ENCODE data around the gene MYO1G.
"Not testable (repeated sequence)": the region's sequence is repeated elsewhere in the genome, so short reads cannot be mapped to it uniquely, and the experiment has no call there.

Gene MYO1G

GRCh38 chr7:44999245-45000092 lies 20.7 kb upstream of the MYO1G start:
- peak; percentile 99 for DNase-seq (ENCODE audit: low read depth)

GRCh38 chr7:44998153-44998871 lies 19.5 kb upstream of the MYO1G start:
- DNase-seq (ENCODE audit: low read depth): no peak

DNA sequence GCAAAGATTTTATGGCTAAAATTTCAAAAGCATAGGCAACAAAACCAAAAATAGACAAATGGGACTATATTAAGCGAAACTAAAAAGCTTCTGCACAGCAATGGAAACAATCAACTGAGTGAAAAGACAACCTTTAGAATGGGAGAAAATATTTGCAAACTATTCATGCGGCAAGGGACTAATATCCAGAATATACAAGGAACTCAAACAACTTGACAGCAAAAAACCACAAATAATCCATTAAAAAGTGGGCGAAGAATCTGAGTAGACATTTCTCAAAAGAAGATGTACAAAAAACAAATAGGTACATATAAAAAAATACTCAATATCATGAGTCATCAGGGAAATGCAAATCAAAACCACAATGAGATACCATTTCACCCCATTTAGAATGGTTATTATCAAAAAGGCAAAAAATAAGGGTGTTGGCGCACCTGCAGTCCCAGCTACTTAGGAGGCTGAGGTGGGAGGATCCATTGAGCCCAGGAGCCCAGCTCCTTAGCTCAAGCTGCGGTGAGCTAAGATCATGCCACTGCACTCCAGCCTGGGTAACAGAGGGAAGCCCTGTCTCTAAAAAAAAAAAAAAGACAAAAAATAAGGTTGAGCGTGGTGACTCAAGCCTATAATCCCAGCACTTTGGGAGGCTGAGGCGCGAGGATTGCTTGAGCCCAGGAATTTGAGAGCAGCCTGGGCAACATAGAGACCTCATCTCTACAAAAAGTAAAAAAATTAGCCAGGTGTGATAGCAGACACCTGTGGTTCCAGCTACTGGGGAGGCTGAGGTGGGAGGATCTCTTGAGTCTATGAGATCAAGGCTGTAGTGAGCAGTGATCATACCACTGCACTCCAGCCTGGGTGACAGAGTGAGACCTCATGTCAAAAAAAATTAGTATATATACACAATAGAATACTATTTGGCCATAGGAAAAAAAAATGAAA lies 17.0 kb upstream of the MYO1G start:
- no peak for DNase-seq (ENCODE audit: low read depth)

DNA sequence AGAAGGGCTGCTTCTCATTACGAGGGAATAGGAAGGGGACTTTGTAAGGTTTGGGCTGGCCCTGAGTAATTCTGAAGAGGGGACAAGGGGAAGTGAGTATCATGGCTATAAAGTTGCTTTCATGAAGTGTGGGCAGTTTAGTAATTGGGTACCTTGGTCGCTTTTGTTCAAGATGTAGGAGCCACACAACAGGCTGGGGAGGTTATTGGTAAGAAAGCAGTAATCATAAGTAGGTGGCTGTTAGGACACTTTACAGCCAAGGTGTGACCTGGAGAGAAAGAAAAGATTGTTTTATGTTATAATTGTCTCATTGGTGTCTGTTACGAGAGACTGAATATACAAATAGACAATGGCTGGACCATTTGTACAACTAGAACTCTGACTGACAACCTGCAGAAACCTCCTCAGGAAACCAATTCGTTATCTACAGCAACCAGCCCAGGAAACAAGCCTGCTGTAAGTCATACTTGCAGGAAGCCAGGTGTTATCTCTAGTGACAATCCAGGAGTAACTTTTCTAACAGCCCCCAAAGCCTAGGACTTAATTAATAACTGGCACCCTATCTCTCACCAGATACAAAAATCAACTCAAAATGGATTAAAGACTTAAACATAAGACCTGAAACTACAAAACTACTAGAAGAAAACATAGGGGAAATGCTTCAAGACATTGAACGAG lies 16.2 kb upstream of the MYO1G start:
- DNase-seq (ENCODE audit: low read depth): no peak

GRCh38 chr7:44992004-44992795 lies 13.4 kb upstream of the MYO1G start:
- DNase-seq (ENCODE audit: low read depth): not testable (repeated sequence)

GRCh38 chr7:44990109-44991023 lies 11.6 kb upstream of the MYO1G start:
- DNase-seq (ENCODE audit: low read depth): no peak

- DNase-seq (ENCODE audit: low read depth): no peak
Measured at GRCh38 chr7:44989132-44989531, 10.3 kb upstream of the MYO1G start.

DNA sequence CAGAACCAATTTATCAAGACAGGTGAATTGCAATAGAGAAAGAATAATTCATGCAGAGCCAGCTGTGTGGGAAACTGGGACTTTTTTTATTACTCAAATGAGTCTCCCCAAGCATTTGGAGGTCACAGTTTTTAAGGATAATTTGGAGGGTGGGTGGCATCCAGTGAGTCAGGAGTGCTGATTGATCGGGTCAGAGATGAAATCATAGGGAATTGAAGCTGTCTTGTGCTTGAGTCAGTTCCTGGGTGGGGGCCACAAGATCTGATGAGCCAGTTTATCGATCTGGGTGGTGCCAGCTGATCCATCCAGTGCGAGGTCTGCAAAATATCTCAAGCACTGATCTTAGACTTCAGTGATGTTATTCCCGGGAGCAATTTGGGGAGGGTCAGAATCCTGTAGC lies 9.9 kb upstream of the MYO1G start:
- DNase-seq (ENCODE audit: low read depth): no peak

GRCh38 chr7:44987996-44988395 lies 9.2 kb upstream of the MYO1G start:
- no peak for DNase-seq (ENCODE audit: low read depth)

- DNase-seq (ENCODE audit: low read depth): no peak
Measured at GRCh38 chr7:44987457-44987856, 8.6 kb upstream of the MYO1G start.

- peak; percentile 94 for DNase-seq (ENCODE audit: low read depth)
Measured at GRCh38 chr7:44986218-44987053, 7.6 kb upstream of the MYO1G start.

GRCh38 chr7:44985900-44986217 lies 7.0 kb upstream of the MYO1G start:
- no peak for DNase-seq (ENCODE audit: low read depth)

DNA sequence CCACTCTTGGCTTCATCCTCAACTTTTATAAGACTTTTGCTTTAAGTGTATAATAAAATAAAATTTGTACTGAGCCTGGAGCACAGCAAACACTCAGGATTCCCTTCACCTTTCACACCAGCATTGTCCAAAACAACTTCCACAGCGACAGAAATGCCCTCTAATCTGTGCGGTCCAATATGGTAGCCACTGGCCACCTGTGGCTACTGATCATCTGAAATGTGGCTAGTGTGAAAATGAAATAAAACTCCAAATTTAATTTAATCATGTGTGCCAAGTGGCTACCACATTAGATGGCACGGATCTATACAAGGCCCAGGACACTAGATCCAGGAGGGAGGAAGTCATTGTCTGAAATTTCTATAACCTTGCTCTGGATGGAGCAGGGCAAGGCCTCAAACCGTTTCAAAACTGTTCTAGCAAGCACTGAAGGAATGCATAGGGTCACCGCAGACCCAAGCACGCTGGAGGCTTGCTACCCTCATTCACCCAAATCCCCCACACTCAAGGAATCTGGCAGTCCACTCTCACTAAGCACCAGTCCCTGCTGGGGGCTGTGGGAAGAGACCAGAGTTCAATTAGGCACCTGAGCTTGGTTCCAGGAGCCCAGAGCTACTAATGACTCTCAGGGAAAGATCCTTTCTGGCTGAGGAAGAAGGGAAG lies 6.3 kb upstream of the MYO1G start:
- DNase-seq (ENCODE audit: low read depth): no peak

- no peak for DNase-seq (ENCODE audit: low read depth)
Measured at GRCh38 chr7:44984478-44984758, 5.6 kb upstream of the MYO1G start.

DNA sequence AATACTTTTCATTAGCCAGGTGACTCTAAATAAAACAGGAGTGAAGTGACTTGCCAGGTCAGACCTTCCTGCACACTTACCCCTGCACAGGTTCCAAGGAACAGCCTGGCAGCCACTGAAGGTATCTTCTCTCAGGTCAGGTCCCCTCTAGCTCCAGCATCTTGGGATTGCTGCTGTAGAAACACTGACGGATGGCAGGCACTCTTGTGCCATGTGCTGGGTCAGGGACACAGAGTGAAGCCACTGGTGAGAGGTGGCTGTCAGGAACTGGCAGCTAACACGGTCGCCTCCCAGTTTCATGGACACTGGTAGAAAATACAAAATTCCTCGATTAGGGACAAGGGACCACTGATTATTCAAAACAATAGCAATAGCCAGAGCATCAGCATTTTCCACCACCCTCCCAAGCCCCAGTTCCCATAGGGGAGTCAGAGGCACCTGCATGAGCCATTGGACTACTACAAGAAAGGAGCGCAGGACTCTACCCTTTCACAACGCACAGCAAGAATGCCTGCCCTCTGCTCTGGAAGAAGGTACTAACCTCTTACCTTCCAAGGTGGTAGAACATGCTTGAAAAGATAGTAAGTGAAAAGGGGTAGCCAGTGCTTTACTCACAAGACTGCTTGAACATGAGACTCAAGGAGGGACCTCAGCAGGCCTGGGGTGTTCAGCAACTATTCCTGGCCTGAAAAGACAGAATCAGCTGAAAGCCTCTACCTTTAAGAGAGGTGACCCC lies 5.1 kb upstream of the MYO1G start:
- no peak for DNase-seq (ENCODE audit: low read depth)

DNA sequence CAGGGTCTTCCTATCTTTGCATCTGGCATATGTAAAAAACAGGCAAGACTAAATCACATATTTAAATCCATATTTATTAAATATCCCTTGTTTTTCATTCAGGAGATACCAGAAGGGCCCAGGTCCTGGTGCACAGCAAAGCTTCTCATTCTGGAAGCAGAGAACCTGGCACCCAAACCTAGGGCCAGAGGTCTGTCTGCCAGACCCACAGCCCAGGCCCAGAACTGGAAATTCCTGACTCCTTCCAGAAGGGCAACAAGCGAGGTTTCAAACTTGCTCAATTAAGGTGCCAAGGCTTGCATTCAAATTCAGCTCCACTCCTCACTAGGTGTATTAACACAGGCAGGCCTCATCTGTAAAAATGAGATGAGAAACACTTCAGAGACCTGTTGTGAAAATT lies 4.2 kb upstream of the MYO1G start:
- no peak for DNase-seq (ENCODE audit: low read depth)

- DNase-seq (ENCODE audit: low read depth): no peak
Measured at GRCh38 chr7:44982535-44982923, 3.7 kb upstream of the MYO1G start.

GRCh38 chr7:44981035-44981706 lies 2.4 kb upstream of the MYO1G start:
- DNase-seq (ENCODE audit: low read depth): no peak
